Measurements from ENCODE around the gene CCNY.

Gene CCNY

DNA sequence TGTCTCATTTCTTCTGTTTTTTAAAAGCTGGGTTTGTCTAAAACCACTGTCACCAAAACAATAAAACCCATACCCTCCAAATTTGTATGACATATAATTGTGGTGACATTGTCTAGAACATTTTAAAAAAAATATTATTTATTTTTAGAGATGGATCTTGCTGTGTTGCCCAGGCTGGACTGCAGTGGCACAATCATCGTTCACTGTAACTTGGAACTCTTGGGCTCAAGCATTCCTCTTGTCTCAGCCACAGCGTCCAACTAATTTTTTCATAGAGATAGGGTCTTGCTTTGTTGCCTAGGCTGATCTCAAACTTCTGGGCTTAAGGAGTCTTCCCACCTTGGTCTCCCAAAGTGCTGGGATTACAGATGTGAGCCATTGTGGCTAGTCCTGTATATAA is 116.5 kb downstream of the CCNY start:
- DNase-seq (ENCODE audit: low read depth in 2 of 2), result no peak

DNA sequence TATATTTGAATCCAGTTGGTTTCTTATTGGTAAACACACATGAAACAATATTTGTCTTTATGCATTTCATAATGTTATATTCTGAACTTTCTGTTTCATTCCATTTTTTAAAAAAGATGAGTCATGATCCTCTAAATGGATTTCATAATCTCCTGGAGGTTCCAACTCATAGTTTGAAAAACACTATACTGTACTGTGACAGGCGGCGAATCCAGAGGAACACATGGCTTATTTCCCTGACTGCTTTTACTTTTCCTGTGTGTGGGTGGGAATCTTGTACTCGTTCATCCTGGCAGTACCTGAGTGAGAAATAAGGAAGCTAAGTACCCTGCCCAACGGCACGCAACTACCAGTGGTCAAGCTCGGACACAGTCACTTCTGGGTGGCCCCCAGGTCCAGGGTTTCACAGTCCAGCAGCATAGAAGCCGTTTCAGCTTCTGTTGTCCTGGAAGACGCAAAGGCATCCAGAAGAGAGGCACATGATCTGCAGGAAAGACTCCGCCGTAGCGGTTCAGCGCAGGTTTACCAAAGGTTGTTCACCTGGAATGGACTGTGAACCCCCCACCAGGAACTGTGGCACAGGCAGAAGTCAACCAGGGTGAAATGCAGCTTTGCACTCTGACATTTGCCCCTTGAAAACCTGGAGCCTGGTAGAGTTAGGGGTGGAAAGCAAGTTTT is 117.7 kb downstream of the CCNY start:
- no peak for DNase-seq (ENCODE audit: low read depth in 2 of 2)

DNA sequence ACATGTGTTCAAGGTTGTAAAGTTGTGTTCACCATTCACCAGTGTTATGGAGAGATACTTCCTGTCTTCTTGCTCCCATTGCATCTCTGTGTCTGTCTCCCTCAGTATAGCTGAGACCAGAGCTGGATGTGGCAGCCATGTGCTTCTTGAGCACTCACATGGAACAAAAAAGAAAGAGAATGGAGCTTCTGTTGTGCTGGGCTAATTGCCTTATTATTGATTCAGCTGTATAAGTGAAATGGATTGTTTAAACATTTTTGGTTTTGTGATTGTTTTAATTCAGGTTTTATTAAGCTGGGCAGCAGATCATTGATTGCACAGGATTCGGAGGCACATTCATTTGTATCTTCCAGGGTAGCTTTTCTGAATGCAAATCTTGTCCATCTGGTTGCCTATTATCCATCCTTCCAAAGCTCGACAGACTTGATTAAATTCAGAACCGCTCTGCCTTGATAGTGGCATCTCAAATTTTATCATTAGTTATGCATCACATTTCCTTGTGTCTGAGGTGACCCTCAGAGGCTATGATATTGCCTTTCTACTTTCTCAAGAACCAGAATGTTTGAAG is 119.9 kb downstream of the CCNY start:
- DNase-seq (ENCODE audit: low read depth in 2 of 2), result no peak

DNA sequence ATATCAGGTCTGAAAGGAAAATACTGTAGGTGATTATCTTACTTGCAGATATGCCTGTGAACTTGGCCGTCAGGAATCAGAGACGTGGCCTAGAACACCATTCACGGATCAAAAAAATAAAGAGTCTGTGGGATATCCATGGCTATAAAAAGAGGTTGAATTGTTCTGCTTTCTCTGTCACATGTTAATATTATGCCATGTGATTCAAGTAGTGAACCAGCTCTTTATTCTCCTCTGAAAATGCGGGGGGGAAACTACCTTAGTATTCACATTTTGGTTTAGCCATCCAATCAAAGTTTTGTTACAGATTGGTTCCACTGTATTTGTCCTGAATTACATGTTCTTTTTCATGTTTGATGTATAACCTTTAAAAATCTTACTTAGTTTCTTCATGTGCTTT is 120.5 kb downstream of the CCNY start:
- no peak for DNase-seq (ENCODE audit: low read depth in 2 of 2)

DNA sequence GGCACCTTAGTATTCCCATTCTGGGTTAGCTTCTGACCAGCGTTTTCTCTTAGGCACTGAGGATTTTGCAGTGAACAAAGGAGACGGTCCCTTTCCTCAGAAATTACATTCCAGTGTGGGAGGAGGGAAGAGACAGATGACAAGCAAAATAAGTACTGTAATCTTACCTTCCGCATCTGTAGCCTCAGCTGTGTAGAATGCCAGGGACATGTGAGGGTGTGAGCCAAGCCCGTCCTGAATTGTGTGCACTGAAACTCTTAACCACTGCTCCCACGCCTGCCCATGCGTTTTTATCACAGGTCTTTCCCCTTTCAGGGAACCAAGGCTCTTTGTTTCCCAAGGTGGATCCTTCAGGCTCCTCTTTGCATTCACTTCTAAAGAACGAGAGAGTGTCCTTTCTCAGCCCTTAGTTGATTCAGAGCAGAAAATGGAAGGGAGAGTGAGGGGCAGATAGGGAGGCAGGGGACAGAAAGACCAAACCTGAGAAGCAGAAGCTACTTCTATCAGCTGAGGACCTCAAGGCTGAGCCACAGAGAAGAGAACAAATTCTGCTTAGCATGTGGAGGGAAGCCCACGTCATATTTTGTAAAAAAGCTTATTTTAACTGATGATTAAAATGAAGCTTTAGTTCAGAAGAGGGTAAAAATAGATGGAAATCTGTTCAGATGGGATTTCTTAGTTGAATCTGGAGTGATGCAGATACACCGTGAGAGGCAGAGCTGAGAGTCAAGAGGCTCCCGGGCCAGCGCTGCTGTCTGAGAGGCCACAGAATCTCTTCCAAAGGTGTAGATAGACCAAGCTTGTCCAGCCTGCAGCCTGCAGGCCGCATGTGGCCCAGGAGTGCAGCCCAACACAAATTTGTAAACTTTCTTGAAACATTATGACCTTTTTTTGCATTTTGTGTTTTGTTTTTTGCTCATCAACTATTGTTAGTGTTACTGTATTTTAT is 122.5 kb downstream of the CCNY start:
- DNase-seq (ENCODE audit: low read depth in 2 of 2), result no peak

DNA sequence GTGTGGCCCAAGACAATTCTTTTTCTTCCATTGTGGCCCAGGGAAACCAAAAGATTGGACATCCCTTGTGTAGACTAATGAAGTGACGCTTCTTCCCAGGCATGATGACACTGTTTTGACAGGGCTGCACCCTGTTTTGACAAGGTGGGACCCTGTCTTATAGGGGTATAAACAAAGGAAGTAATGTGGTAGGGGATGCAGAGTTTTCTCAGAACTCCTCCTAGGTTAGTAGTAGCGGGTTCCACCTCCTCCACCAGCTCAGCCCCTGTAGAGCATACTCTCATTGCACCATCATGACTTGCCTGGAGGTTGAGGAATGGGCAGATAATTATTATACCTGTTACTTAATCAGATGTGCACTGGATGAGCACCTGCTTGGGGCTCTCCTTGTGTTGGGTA is 123.1 kb downstream of the CCNY start:
- no peak for DNase-seq (ENCODE audit: low read depth in 2 of 2)

DNA sequence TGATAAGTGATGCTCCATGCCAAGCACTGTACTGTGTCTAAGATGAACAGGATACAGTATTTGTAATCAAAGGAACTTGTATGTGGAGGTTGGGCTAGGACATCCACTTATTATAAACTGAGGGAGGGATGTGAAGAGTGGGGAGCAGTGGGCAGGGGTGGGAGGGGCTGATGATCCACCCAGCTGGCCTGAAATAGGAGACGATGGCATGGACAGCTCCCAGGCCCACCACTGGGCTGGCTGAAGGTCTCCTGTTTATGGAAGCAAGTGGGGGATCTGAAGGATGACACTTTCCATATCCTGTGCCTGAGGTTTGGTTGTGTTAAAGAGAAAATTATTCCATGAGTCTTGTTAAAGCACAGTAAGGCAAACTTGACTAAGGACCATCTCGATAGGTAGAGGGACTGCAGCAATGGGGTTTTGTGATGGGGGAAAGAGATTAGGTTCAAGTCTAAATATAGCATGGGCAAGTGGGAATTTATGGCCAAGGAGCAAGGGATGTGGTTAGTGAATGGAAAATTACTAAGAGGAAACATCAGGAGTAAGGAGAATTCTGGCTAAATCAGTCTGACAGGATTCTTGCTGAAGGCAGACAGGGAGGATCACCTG is 124.6 kb downstream of the CCNY start:
- DNase-seq (ENCODE audit: low read depth in 2 of 2), result no peak

DNA sequence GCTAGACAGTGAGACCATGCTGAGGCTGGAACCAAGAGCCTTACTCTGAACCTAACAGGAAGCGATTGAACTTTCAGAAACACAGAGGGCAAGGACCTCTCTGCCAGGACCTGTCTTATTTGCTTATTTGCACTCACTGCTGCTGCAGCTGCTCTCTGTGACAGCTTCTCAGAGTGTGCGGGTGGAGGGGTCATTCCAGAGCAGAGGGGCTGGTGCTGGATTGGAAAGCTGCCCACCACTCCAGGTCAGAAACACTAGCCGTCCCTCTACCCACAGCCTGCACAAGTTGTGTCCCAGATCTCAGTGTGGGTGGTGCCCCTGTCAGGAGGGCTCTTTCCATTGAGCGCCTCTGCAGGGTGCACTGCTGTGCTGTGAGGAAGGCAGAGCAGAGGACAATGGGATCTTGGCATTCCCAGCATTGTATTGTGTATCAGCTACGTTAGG is 126.2 kb downstream of the CCNY start:
- DNase-seq (ENCODE audit: low read depth in 2 of 2), result no peak

DNA sequence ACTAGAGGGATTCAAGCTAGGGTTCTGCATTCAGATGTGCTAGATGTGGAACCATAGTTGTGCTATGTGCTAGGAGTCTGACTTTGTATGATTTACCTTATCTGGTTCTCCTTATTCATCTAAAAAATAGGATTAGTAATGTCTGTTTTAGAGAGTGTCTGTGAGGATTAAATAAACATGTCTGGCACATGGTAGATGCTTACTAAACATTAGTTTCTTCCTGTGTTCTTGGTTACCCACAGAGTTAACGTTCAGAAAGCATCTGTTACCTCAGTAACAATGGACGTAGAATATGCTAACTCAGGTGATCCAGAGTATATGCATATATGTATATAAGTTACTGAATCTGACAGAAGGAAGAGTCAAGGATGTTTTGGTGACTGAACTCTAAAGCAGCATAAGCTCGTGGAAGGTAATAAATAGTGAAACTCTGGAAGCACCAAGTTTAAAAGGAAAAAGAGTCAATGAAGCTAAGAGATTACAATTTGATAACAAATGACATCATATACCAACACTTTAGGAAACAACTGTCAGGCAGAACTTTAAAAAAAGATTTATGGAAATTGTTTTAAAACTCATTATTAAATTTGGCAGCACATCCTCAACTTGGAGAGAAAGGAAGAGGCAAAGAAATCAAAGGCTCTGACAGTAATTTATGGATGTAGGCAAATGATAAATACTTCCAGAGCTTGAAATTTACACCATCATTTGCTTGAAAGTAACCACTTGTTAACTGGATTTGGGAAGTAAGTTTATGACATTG is 127.0 kb downstream of the CCNY start:
- DNase-seq (ENCODE audit: low read depth in 2 of 2), result no peak

DNA sequence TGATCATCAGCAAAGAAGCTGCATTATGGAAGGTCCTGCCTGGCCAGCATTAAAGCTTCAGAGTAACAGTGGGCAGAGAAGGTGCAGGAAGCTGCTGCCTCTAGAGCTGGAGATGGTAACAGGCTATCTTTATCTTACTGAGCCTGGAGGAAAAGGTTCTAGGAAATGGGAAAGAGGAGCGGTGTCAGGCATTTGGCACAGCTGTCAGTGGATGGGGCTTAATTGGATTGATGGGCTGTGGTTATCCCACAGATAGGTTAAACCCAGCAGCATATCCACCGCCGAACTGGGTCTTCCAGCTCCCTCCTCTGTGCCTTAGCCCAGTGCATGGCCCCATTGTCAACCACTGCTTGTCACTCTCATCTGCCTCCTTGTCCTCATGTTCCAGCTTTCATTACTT is 127.6 kb downstream of the CCNY start:
- DNase-seq (ENCODE audit: low read depth in 2 of 2), result no peak

DNA sequence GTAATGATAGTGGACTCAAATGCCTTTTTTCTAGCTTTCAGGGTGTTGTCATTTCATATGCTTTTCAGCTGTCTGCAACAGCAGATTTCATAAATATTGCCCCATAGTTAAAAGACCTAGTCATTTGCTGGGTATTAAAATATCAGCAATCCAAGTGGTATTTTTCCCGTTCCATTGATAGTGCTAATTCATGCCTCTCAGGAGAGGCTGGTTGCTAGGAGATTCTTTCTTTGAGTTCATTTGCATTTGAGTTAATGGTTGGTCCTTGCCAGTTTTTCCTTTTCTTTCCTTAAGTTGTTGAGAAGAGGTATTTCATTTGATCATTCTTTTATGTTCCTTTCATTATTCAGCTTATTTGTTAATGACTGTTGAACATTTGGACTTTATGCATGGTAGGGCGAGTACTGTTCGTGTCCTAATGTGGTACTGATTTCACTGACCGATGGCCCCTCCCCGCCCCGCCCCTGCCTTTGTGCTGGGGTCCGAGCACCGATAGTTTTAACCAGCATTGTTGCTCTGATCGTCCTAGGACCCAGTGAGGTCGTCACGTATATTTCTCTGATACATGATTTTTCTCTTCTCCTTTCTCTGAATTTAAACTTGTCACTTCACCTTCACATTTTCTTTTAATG is 128.6 kb downstream of the CCNY start:
- no peak for DNase-seq (ENCODE audit: low read depth in 2 of 2)

DNA sequence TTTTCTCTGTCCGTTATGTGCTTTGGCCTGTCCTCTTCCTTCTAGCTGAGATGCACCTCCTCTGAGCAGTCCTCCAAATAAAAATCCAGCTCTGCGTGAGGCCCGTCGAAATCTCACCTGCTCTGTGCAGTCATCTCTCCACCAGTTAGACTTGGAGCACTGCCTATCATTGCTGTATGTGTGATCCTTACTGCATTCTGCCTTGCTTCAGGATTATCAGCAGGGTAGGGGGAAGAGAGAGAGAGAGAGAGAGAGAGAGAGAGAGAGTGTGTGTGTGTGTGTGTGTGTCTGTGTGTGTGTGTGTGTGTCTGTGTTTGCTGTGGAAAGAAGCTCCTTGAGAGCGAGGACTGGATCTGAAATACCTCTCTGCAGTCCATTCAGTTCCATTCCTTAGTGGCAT is 129.4 kb downstream of the CCNY start:
- no peak for DNase-seq (ENCODE audit: low read depth in 2 of 2)

DNA sequence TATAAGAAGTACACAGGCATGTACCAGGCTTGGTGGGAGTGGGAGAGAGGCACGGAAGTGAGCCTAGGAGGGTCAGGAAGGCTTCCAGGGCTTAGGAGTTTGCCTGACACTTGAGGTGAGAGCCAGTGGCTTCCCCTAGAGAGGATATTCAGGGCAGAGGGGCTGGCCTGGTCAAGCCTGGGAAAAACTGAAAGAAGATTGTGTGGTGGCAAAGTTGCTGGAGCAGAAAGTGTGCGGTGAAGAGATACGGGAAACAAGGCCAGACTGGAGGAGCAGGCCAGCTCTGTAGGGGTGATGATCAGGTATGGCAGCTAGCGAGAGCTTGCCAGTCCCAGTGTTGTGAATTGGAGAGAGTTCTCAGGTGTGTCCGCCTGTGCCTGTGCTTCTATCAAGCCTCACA is 129.9 kb downstream of the CCNY start:
- no peak for DNase-seq (ENCODE audit: low read depth in 2 of 2)

DNA sequence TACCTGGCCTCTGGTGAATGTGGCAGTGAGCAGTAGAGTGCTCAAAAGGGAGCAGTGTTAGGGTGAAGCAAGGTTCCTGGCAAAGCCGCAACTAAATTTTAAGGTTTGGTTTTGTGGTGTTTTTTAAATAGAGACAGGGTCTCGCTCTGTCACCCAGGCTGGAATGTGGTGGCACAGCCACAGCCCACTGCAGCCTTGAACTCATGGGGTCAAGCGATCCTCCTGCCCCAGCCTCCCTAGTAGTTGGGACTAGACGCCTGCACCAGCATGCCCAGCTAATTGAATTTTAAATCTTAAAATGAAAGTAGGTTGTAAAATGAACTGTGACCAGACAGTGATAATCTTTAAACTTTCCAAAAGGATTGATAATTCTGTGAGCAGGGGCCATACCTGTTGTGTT is 130.4 kb downstream of the CCNY start:
- no peak for DNase-seq (ENCODE audit: low read depth in 2 of 2)

DNA sequence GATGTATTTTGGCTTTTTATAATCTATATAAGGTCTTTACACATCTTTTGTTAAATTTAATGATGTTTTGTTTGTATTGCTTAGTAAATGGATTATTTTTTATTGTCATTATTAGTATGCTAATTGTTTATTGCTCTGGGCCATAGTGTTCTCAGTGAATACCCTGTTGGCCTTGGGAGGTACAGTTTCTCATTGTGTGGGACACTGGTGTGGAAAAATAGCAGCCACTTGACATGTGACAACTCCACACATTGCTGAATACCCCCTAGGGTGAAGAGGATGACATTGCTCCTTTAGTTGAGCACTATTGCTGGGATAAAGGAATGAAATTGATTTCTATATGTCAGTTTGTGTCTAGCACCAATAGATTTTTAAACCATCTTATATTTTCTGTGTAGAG is 130.9 kb downstream of the CCNY start:
- no peak for DNase-seq (ENCODE audit: low read depth in 2 of 2)

DNA sequence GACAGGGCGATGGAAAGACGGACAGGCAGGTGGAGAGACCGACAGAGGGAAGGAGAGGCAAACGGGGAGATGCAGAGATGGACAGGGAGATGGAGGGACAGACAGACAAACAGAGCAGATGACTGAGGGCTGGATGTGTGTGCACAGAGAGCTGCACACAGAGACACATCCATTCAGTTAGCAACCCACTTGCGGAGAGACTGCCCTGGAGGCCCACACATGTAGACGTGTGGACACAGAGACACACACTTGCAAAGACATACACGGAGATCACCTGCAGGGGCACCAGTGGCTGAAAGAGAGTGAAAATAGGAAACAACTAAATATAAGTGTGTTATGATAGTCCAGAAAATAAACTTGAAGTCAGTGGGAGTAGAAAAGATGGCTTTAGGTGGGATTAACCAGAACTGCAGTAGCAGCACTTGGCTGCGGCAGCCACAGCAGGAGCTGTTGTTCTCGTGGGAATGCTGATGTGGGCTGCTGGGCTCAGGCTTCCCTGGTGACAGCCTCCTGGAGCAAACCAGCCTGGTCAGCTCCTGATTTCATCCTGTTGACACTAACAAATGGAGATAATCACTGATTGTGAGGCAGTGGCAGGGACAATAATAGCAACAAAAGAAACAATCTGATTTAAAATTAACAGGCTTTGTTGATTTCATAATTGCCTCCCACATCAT is 134.1 kb downstream of the CCNY start:
- no peak for DNase-seq (ENCODE audit: low read depth in 2 of 2)

DNA sequence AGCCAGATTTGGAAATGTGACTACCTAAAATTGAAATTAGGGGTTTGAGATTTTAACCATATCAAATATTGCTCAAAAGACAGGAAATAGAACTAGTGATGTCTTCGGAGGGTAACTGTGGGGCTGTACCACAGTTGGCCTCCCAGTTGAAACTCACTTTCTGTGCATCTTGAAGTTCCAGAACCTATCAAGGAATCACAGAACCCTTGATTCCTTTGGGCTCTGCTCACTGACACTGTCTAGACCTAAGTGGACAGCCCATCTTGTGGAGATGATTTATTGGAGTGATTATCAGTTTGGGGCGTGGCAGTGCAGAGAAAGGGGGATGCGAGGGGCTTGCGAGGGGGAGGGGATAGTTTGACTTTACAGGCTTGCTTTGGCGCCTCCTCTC is 134.6 kb downstream of the CCNY start:
- DNase-seq (ENCODE audit: low read depth in 2 of 2), result no peak

DNA sequence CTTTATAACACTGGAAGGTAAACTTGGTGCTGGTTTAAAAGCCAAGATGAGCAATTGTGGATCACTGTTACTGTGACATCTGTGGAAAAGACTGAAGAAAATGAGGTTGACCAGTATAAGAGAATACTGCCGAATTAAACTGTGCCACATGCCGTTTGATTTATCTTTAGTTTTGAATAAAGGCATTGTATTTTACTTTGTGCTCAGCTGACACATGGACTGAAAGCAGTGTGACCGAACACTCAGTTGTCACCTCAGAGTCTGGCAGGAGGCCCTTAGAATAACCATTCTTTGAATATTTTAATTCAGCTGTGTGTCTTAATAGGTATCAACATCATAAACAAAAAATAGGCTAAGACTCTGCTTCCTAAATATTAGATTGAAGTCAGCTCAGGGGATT is 135.1 kb downstream of the CCNY start:
- no peak for DNase-seq (ENCODE audit: low read depth in 2 of 2)

DNA sequence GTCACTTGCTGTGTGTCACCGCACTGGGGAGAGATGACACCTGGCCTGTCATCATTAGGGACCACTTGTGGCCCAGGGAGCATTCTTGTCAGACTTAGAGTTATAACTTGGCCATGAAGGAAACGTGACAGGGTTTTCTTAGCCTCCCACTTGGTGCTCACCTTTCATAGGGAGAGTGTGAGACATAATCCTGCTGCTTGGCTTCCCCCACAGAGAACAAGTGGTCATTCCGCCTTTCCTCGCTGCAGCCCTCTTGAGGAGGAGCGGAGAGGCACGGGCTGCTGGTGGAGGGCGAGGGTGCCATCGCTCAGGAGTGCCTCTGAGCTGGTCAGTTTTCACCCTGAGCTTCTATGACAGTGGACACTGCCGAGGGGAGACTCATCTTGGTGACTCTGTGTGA is 143.8 kb downstream of the CCNY start:
- no peak for DNase-seq (ENCODE audit: low read depth in 2 of 2)

DNA sequence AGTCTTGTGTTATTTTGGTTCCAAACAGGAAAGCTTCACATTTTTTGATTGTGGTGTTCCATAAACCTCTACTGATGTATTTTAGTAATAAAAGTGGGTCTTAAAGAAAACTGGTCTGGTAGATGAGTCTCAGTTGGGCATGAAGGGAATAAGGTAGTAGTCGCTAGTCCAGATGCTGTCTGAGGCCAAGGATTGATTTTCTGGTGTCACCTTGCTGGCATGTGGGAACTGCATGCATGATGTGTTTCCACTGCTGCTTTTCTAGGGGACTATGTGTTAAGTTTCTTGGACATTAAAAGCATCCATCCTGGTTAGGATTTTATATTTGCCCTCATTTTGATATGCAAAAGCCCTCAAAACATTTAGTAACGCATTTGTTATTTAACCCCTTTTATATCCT is 145.1 kb downstream of the CCNY start:
- no peak for DNase-seq (ENCODE audit: low read depth in 2 of 2)

Measured in stimulated activated CD8-positive, alpha-beta memory T cell treated with anti-CD3 and anti-CD28 coated beads, Interleukin-2, amount 100 ng/mL, for 1 hour (primary cell).